DMS 273 (cell line): ENCODE results near the gene RNF144B.
"Not testable (repeated sequence)": the region's sequence is repeated elsewhere in the genome, so short reads cannot be mapped to it uniquely, and the experiment has no call there.

ENCODE experiments used
- DNase-seq: peaks from one replicate; lab custom pipeline; 2025; ENCODE audit not compliant: unreplicated experiment; lab: John Stamatoyannopoulos, UW

RNF144B gene

GRCh38 chr6:18387061-18387721 is at the start of gene RNF144B:
RNF144B (plus strand) TSS chr6:18387350; CDS start chr6:18399535, 12,185 bp downstream.
- DNase-seq = peak; percentile 95

- DNase-seq = no peak
These were observed 47.6 kb upstream of the RNF144B start for GRCh38 chr6:18339599-18339998.

- DNase-seq = no peak
These were observed 46.2 kb upstream of the RNF144B start for GRCh38 chr6:18340781-18341551.

GRCh38 chr6:18342223-18342622 is 44.9 kb upstream of the RNF144B start:
- no peak for DNase-seq

- DNase-seq = peak; percentile 20
These were observed 43.4 kb upstream of the RNF144B start for GRCh38 chr6:18343741-18344140.

GRCh38 chr6:18347021-18347577 is 40.1 kb upstream of the RNF144B start:
- DNase-seq = no peak

GRCh38 chr6:18347866-18348265 is 39.3 kb upstream of the RNF144B start:
- no peak for DNase-seq

GRCh38 chr6:18349386-18349785 is 37.8 kb upstream of the RNF144B start:
- no peak for DNase-seq

- no peak for DNase-seq
These were observed 36.9 kb upstream of the RNF144B start for GRCh38 chr6:18350271-18350670.

GRCh38 chr6:18350712-18351111 is 36.4 kb upstream of the RNF144B start:
- DNase-seq = no peak

- no peak for DNase-seq
These were observed 35.1 kb upstream of the RNF144B start for GRCh38 chr6:18352001-18352400.

GRCh38 chr6:18352842-18353241 is 34.3 kb upstream of the RNF144B start:
- no peak for DNase-seq

GRCh38 chr6:18353251-18353650 is 33.9 kb upstream of the RNF144B start:
- DNase-seq = no peak

GRCh38 chr6:18357546-18357945 is 29.6 kb upstream of the RNF144B start:
- DNase-seq = not testable (repeated sequence)

GRCh38 chr6:18359237-18359885 is 27.8 kb upstream of the RNF144B start:
- DNase-seq = no peak

GRCh38 chr6:18360188-18360587 is 27.0 kb upstream of the RNF144B start:
- DNase-seq = no peak

- peak; percentile 43 for DNase-seq
These were observed 25.0 kb upstream of the RNF144B start for GRCh38 chr6:18362058-18362561.

GRCh38 chr6:18363746-18364145 is 23.4 kb upstream of the RNF144B start:
- no peak for DNase-seq

GRCh38 chr6:18364561-18364960 is 22.6 kb upstream of the RNF144B start:
- DNase-seq = not testable (repeated sequence)

- no peak for DNase-seq
These were observed 19.8 kb upstream of the RNF144B start for GRCh38 chr6:18367371-18367770.

GRCh38 chr6:18368277-18369105 is 18.7 kb upstream of the RNF144B start:
- DNase-seq = no peak
